KG1 (cell line): ENCODE measurements around the gene NAE1.
"Not testable (repeated sequence)": the region's sequence is repeated elsewhere in the genome, so short reads cannot be mapped to it uniquely, and the experiment has no call there.

Experiments used
- DNase-seq: peaks from one replicate; lab custom pipeline; 2025; lab: John Stamatoyannopoulos, UW

The NAE1 gene

DNA sequence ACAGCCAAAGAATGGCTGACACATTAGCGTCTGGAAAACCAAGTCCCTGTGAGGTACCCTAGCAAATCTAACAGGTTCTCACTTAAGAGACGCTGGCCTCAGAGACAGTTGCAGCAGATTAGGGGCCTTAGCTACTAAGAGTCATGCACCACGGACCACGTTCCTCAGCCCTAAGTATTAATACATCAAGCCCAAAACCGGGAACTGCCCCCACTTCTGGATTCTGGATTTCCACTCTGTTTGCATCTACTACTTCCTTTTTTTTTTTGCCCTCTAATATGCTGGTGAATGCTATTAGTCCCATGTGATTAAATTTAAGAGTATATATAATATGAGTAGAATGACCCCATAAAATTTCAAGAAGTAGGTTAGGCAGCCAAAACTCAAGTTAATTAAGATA is 28.6 kb downstream of the NAE1 start:
- no peak for DNase-seq

DNA sequence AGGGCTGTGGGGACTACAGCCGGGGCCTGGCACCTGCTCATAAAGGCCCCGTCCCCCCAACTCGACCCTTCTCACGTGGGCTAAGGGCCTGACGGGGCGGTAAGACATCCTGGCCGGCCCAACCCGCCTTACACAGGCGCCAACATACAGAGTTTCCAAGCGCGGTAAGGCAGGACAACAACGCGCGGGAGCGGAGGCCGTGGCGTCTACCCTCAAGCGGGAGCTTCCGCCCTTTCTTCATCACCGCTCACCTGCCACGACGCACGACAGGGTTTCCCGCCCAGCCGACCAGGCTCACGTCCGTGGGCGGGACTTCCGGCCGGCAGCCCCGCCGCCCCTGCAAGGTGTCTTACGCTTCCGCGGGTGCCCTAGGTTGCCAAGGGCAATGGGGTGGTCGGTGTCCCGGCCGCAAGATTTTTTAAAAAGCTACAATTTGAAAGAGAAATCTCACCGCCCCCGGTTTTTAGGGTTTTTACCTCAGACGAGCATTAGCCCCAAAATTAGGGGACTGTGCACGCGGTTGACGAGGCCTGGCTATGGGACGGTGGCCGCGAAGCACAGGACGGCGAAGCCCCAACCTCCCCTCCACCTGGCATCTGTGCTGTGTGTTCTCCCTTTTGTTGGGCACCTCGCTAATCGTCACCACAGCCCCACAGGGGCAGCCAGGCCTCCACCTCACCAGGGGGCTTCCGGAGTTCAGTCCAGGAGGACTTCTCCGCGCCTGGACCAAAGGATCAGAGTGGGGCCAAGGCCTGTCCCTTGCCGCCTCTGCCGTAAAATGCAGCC is 29.3 kb downstream of the NAE1 start, which contains the start of gene TERB1:
TSS of gene TERB1 (minus strand) at position 265 of the 786 bp plus-strand sequence. CDS start 4,786 bp downstream, outside the sequence.
- no peak for DNase-seq

DNA sequence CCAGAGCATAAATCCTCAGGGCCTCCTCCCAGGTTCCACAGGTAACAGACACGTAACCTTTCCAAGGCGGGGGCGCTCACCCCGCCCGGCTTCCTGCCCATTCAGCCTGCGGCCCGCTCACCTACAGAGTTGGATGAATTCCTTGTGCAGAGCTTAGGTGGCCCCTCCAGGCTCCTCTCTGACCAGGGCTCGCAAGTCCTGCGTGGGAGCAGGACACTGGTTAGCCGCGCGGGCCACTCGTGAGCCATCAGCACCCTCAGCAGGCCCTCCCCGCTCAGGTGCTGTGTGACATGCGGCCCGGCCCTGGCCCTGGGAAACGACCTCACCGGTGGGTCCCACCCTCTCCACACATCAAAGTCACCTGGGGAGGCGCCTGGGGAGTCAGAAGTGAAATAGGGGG is 29.9 kb downstream of the NAE1 start:
- DNase-seq: no peak

DNA sequence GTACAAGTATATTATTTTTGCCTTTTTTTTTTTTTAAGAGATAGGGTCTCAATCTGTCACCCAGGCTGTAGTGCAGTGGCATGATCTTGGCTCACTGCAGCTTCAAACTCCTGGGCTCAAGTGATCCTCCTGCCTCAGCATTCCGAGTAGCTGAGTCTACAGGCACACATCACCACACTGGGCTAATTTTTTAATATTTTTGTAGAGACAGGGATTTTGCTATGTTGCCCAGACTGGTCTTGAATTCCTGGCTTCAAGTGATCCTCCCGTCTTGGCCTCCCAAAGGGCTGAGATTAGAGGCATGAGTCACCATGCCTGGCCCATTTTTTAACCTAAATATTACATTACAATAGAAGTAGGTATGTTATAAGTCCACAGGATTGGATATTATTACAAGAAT is 32.6 kb downstream of the NAE1 start:
- no peak for DNase-seq

DNA sequence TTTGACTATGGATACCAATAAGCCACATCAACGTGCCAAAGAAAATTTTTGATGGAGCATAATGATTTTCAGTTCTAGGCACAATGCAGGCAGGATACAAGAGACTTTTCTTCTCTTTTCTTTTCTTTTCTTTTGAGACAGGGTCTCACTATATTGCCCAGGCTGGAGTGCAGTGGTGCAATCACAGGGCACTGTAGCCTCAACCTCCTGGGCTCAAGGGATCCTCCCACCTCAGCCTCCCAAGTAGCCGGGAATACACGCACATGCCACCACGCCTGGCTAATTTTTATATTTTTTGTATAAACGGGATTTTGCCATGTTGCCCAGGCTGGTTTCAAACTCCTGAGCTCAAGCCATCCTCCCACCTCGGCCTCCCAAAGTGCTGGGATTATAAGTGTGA is 36.8 kb downstream of the NAE1 start:
- not testable (repeated sequence) for DNase-seq

DNA sequence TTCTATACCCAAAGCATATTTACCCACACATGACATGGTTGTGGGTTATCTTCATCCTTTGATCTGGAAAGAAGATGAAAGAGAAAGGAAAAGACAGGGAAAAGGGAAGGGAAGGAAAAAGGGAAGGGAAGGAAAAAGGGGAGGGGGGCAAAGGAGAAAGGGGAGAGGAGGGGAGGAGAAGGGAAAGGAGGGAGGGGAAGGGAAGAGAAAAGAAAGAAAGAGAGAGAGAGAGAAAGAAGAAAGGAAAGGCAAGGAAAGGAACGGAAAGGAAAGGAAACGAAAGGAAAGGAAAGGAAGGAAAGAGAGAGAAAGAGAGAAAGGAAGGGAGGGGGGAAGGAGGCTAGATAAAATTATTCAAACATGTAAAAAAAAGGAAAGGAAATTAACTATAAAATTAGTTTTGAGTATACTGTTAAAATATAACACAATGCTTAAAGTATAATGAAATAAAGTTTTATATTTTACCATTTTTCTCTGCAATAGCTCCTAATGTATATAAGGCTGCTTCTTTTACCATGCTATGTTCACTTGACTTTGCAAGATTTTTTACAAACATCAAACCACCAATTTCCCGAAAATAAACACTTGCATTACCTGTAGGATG is 40.5 kb downstream of the NAE1 start:
- no peak for DNase-seq

DNA sequence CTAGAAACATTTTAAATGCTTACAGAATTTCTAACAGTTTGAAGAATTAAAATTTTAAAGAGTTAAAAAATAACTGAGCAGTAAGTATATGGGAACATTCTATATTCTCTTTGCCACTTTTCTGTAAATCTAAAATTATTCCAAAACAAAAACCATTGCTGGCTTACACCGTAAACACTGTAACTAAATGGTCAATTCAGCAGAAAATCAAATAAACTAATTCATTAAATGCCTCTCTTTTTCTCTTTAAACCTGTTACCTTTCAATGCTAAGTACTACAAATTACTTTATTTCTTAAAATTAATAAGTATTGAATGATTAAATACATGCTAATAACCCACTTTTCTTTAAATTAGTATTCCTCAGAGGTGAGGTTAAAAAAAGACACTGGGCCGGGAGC is 43.3 kb downstream of the NAE1 start:
- no peak for DNase-seq

DNA sequence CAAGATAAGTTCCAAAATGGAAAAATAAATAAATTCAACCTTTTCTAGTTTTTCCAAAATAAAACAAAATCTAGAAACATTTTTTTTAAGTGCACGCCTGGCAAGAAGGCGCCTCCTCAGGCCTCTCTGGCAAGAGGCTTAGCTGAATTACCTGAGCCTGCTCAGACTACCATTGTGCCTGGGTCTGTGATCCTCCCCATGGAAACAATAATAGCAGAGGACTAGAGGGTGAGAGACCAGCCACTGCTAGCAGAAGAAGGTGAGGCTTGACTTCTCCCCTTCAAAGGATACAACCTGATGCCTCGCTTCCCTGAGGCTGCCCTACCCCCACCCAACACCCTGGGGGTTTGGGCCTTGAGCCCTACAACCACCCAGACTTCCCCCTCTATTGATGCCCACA is 44.2 kb downstream of the NAE1 start:
- no peak for DNase-seq

DNA sequence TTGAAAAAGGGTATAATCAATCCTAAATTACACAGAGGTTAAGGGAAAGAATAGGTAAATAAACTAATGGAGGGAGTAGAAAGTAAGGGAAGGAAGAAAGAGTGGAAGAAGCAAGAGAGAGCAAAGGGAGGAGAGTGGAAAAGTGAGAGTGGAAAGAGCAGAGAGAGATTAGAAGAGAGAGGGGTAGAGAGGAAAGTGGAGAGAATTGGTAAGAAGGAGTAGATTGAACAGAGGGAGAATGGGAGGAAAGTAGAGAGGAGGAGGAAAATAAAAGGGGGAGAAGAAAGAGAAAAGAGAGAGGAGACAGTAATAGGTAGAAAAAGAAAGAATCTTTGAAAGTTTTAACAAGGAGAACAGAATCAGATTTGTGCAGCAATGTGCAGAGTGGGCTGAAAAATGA is 54.3 kb downstream of the NAE1 start:
- no peak for DNase-seq

DNA sequence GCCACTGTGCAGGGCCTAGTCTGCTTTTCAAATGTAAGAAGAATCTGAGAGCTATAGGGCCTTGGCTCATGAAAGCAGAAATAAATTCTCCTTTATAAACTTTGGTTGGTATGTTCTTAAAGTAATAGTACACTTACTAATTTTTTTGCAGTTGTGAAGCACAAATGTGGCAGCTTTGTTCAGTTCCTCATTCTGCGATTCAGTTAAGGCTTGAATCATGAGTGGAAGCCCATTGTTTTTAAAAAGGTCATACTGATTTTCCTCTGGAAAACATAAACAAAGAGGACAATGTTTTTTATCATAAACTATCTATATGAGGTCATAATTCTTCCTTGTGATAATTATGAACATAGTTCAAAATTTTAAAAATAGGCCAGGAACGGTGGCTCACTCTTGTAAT is 55.8 kb downstream of the NAE1 start:
- no peak for DNase-seq

DNA sequence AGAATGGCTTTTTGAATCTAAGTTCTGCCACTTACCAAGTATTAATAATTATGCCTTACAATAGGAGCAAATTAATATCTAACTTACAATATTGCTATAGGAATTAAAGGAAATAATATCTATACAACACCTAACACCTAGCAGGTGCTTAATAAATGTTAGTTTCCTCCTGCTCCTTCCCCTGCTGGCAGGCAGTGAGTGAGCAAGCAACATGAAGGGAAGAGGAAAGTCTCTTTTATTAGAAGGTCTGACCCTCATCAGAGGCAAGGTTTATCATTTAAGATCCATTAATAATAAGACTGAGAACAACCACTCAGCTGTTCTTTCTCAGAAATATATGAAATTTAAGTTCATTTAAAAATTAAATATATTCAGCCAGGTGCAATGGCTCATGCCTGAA is 72.7 kb downstream of the NAE1 start:
- no peak for DNase-seq

DNA sequence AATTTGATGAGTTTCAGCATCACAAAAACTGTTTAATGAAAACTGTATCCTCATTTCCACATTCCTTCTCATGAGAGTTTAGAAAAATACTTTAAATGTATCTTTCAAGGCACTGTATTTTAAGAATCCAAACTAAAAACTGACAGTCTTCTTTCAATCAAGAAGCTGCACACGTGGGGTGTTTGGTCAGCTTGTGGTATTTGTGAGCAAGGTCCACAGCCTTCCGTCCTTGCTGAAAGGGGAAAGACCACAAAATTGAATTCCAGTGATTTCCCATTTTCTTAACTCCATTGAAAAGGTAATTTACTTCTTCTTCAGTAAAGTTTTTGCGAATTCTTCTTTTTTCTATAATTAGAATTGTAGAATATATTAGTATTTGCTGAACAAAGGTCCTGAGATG is 76.0 kb downstream of the NAE1 start:
- no peak for DNase-seq

DNA sequence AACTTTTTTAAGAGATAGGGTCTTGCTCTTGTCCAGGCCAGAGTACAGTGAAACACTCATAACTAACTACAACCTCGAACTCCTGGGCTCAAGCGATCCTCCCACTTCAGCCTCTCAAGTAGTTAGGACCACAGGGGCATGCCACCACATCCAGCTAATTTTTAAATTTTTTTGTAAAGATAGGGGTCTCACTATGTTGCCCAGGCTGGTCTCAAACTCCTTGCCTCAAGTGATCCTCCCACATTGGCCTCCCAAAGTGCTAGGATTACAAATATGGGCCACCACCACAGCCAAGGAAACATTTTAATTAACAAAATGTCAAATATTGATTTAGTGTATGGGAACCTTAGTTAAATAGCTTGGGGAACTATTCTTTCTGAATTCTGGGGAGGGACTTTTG is 76.6 kb downstream of the NAE1 start:
- DNase-seq: no peak

DNA sequence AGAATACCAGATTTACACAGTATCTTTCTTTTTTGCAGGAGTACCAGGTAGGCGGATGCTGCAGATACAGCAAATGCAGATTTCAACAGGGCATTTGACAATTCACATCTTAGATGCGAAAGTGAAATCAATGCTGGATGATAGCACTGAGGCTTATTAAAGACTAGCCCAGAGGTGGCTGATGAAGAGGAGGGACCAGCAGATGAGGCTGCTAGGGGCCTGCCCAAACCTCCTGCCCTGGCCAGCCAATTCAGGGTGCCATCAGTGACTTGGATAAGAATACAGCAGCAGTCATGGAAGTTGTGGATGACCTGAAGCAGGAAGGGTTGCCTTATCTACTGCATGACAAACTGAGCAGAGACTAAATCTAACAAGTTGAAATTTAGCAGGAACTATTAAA is 77.8 kb downstream of the NAE1 start:
- DNase-seq: no peak
